ENCODE data around the gene MDC1. TPM values are rescaled to one million over a fixed set of nuclear protein-coding genes. Genes with fewer than 3 reads are reported as not detected.

The MDC1 gene
- total RNA-seq, 1 donor from 2014 or later = 5.2 TPM

DNA sequence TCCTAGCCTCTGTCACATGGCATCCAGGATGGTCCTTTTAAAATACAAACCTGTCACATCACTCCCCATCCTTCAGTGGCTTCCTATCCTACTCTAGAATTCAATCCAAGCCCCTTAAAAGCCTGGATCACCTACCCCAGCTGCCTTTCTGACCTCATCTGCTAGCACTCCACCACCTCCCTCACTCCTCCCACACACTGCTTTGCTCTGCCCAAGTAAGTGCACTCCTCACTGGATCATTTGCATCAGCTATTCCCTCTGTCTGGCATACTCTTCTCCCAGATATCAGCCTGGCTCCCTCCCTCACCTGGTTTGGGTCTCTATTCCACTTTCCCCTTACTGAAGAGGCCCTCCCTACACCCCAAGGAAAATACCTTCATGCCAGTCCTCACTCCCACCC, 59.6 kb downstream of the MDC1 start:
- Histone ChIP-seq H3K27me3 (ENCODE audit: control insufficient read depth in 3 of 3, insufficient read depth in 3 of 3, low read length in 3 of 3) (no peaks in the 10 kb centered on the region), H3K4me1 (ENCODE audit: control insufficient read depth in 3 of 3, insufficient read depth in 3 of 3, low read length in 3 of 3) (no peaks in the 10 kb centered on the region), H3K27ac (ENCODE audit: low read depth, low read length) (no peak overlapping the region), H3K4me3 (ENCODE audit: low read length in 3 of 3) (no peak overlapping the region), H3K36me3 (ENCODE audit: control insufficient read depth in 3 of 3, insufficient read depth in 3 of 3, low read length in 3 of 3) (peaks cover 84 to 86% (median 85%) of the 10 kb centered on the region in 3 donors), H3K9me3 (ENCODE audit: control insufficient read depth in 3 of 3, low read length in 3 of 3) (no peaks in the 10 kb centered on the region), H3K9ac (ENCODE audit: low read depth in 1 of 3, low read length in 3 of 3) (no peak overlapping the region)

DNA sequence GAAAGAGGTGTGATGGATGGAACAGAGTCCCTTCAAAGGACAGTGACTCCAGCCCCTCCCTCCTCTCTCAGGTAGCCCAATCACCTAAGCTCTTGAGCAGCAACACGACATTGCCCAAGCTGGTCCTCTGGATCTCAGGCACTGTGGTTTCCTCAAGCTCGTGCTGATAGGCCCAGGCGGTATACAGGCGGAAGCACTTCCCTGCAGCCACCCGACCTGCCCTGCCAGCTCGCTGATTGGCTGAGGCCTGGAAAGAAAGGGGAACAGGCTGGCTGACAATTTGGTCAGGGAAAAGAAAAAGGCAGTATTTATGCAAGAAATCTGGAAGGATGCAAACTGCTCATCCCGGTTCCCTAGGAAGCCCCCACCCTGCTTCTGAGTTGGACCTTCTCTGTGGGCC, 60.6 kb downstream of the MDC1 start:
- no peak overlapping the region for H3K27ac ChIP-seq (ENCODE audit: low read depth, low read length)
- peaks cover 82 to 85% (median 84%) of the 10 kb centered on the region in 3 donors for H3K36me3 ChIP-seq (ENCODE audit: control insufficient read depth in 3 of 3, insufficient read depth in 3 of 3, low read length in 3 of 3)
- H3K4me1 ChIP-seq (ENCODE audit: control insufficient read depth in 3 of 3, insufficient read depth in 3 of 3, low read length in 3 of 3) = no peaks in the 10 kb centered on the region
- H3K9me3 ChIP-seq (ENCODE audit: control insufficient read depth in 3 of 3, low read length in 3 of 3) = no peaks in the 10 kb centered on the region
- no peaks in the 10 kb centered on the region for H3K27me3 ChIP-seq (ENCODE audit: control insufficient read depth in 3 of 3, insufficient read depth in 3 of 3, low read length in 3 of 3)
- H3K4me3 ChIP-seq (ENCODE audit: low read length in 3 of 3) = no peak overlapping the region
- H3K9ac ChIP-seq (ENCODE audit: low read depth in 1 of 3, low read length in 3 of 3) = no peak overlapping the region

DNA sequence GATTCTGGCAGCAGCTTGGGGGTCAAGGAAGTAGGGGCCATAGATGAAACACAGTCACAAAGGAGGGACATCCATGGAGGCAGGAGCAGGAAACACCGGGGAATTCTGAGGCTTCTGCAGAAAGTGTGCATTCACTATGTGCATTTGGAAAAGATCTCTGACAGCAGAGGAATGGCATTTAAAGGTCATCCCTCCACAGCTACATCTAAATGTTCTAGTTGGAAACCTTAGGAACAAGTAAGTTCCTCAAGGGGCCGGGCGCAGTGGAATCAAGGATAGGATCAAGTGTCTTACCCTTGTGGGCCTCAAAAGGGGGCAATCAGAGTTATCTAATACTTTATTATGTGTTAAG, 61.4 kb downstream of the MDC1 start:
- peaks cover 83 to 88% (median 84%) of the 10 kb centered on the region in 3 donors for H3K36me3 ChIP-seq (ENCODE audit: control insufficient read depth in 3 of 3, insufficient read depth in 3 of 3, low read length in 3 of 3)
- no peak overlapping the region for H3K27ac ChIP-seq (ENCODE audit: low read depth, low read length)
- no peaks in the 10 kb centered on the region for H3K4me1 ChIP-seq (ENCODE audit: control insufficient read depth in 3 of 3, insufficient read depth in 3 of 3, low read length in 3 of 3)
- H3K27me3 ChIP-seq (ENCODE audit: control insufficient read depth in 3 of 3, insufficient read depth in 3 of 3, low read length in 3 of 3) = no peaks in the 10 kb centered on the region
- H3K4me3 ChIP-seq (ENCODE audit: low read length in 3 of 3) = no peak overlapping the region
- H3K9me3 ChIP-seq (ENCODE audit: control insufficient read depth in 3 of 3, low read length in 3 of 3) = no peaks in the 10 kb centered on the region
- H3K9ac ChIP-seq (ENCODE audit: low read depth in 1 of 3, low read length in 3 of 3) = no peak overlapping the region

DNA sequence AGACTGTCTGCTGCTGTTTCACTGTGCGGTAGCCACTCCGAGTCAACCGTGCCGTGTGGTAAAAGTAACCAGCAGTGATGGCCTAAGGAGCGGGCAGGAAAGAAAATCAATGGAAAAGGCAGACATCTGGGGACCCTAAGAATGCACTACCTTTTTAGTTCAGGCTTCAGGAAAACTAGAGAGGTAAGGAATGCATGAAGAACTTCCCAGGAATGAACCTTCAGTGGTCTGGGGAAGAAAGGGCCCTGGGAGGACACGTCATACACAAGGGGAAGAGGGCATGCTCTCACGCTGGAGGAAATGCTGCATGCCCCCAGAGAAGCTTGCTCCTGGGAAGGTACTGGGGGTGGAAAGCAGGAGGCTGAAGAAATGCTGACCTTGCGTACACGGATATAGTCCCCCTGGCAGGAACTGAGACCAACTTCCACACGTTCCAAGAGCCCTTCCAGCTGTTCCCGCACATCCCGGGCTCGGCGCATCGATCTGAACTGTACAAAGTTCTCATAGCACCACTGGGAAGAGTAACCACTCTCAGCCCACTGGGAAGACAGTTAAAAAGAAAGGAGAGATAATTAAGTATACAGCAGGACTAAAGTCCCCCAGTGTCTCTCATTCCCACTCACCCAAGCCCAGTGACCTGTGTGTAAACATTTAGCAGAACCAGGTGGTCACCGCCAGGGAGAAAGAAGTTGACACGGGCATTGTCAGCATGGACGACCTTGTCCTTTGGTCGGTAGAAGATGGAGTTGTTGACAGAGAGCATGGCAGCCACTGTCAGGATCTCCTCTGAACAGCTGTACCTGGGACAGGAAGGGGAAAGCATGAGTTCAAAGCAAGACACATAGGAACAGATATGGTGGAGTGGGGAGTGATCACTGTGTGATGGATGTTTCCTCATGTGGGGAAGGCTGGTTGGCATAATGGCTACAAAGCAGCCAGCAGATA, 62.0 kb downstream of the MDC1 start:
- H3K4me1 ChIP-seq (ENCODE audit: control insufficient read depth in 3 of 3, insufficient read depth in 3 of 3, low read length in 3 of 3) = no peaks in the 10 kb centered on the region
- no peak overlapping the region for H3K9ac ChIP-seq (ENCODE audit: low read depth in 1 of 3, low read length in 3 of 3)
- H3K27ac ChIP-seq (ENCODE audit: low read depth, low read length) = no peak overlapping the region
- no peak overlapping the region for H3K4me3 ChIP-seq (ENCODE audit: low read length in 3 of 3)
- no peaks in the 10 kb centered on the region for H3K9me3 ChIP-seq (ENCODE audit: control insufficient read depth in 3 of 3, low read length in 3 of 3)
- H3K36me3 ChIP-seq (ENCODE audit: control insufficient read depth in 3 of 3, insufficient read depth in 3 of 3, low read length in 3 of 3) = peaks cover 79 to 87% (median 79%) of the 10 kb centered on the region in 3 donors
- no peaks in the 10 kb centered on the region for H3K27me3 ChIP-seq (ENCODE audit: control insufficient read depth in 3 of 3, insufficient read depth in 3 of 3, low read length in 3 of 3)

DNA sequence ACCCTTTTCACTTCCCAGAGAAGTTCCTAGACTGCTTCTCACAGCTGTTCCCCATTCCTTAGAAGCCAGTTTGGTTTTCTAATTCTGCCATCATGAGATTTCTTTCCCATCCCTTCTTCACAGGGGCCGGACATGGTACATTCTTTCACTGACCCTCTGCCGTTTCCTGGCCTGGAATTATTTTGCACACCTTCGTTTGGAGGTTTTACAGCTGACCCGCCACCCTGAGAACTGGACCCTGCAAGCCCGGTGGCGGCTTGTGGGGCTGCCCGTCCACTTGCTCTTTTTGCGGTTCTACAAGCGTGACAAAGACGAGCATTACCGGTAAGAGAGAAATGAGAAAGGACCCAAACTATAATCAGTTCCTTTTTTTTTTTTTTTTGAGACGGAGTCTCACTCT, 65.9 kb downstream of the MDC1 start:
- Histone ChIP-seq H3K4me3 (ENCODE audit: low read length in 3 of 3) (no peak overlapping the region), H3K9ac (ENCODE audit: low read depth in 1 of 3, low read length in 3 of 3) (no peak overlapping the region), H3K36me3 (ENCODE audit: control insufficient read depth in 3 of 3, insufficient read depth in 3 of 3, low read length in 3 of 3) (peaks cover 44 to 57% (median 52%) of the 10 kb centered on the region in 3 donors), H3K9me3 (ENCODE audit: control insufficient read depth in 3 of 3, low read length in 3 of 3) (no peaks in the 10 kb centered on the region), H3K27me3 (ENCODE audit: control insufficient read depth in 3 of 3, insufficient read depth in 3 of 3, low read length in 3 of 3) (no peaks in the 10 kb centered on the region), H3K27ac (ENCODE audit: low read depth, low read length) (no peak overlapping the region), H3K4me1 (ENCODE audit: control insufficient read depth in 3 of 3, insufficient read depth in 3 of 3, low read length in 3 of 3) (peaks cover 12 to 16% (median 14%) of the 10 kb centered on the region in 3 donors)

Small RNAs within 50 kb of the gene (small RNA-seq; reads per million reads assigned to genes)
- gene RF00019 = not detected
- not detected for gene RN7SL353P

Other genes starting within 250 kb of the MDC1 start
- gene HLA-E, start 227.8 kb downstream of the MDC1 start, total RNA-seq = 98.6 TPM
- 22.4 TPM for gene GNL1, start 160.8 kb downstream of the MDC1 start, total RNA-seq
- 3.7 TPM for gene PRR3, start 160.0 kb downstream of the MDC1 start, total RNA-seq
- 21.9 TPM for gene ABCF1, start 145.8 kb downstream of the MDC1 start, total RNA-seq
- gene PPP1R10, start 100.0 kb downstream of the MDC1 start, total RNA-seq = 20.4 TPM
- 105 TPM for gene MRPS18B, start 99.4 kb downstream of the MDC1 start, total RNA-seq
- 2.1 TPM for gene ATAT1, start 90.4 kb downstream of the MDC1 start, total RNA-seq
- 9.9 TPM for gene C6orf136, start 70.1 kb downstream of the MDC1 start, total RNA-seq
- 23.0 TPM for gene DHX16, start 44.3 kb downstream of the MDC1 start, total RNA-seq
- gene PPP1R18, start 30.6 kb downstream of the MDC1 start, total RNA-seq = 23.5 TPM
- 3.7 TPM for gene NRM, start 26.3 kb downstream of the MDC1 start, total RNA-seq
- 317 TPM for gene TUBB, start 3.1 kb upstream of the MDC1 start, total RNA-seq
- gene FLOT1, start 25.4 kb upstream of the MDC1 start, total RNA-seq = 44.9 TPM
- gene IER3, start 27.3 kb upstream of the MDC1 start, total RNA-seq = 4.2 TPM
- 40.7 TPM for gene DDR1, start 167.2 kb upstream of the MDC1 start, total RNA-seq
- 7.3 TPM for gene GTF2H4, start 190.9 kb upstream of the MDC1 start, total RNA-seq
- gene VARS2, start 197.0 kb upstream of the MDC1 start, total RNA-seq = 12.5 TPM
- gene SFTA2, start 214.9 kb upstream of the MDC1 start, total RNA-seq = not detected
- not detected for gene MUCL3, start 223.7 kb upstream of the MDC1 start, total RNA-seq